Measurements from ENCODE around the gene STXBP5. TPM values are rescaled to one million over a fixed set of nuclear protein-coding genes. Genes with fewer than 3 reads are reported as not detected.

STXBP5 gene
- total RNA-seq, 1 donor from 2014 or later, result 26.9 TPM

- Mint-ChIP-seq H3K4me1 (ENCODE audit: unreplicated experiment) (peaks cover 25% of the 10 kb centered on the region), H3K9me3 (ENCODE audit: unreplicated experiment) (no peaks in the 10 kb centered on the region), H3K36me3 (ENCODE audit: low read depth, unreplicated experiment) (peaks cover 7% of the 10 kb centered on the region), H3K27me3 (ENCODE audit: unreplicated experiment) (peaks cover 2% of the 10 kb centered on the region), H3K27ac (ENCODE audit: unreplicated experiment) (no peak overlapping the region), H3K4me3 (ENCODE audit: unreplicated experiment) (no peak overlapping the region)
- no peak for TF ChIP-seq CTCF (IDR thresholded peaks at IDR 0.05; ENCODE audit: unreplicated experiment)
- no peak for DNase-seq (ENCODE audit: low spot score)
Observed at GRCh38 chr6:147161974-147162495, 42.2 kb upstream of the STXBP5 start.

GRCh38 chr6:147164761-147165160, 39.5 kb upstream of the STXBP5 start:
- no peaks in the 10 kb centered on the region for H3K9me3 Mint-ChIP-seq (ENCODE audit: unreplicated experiment)
- DNase-seq (ENCODE audit: low spot score), result no peak
- TF ChIP-seq CTCF (IDR thresholded peaks at IDR 0.05; ENCODE audit: unreplicated experiment), result no peak
- H3K27me3 Mint-ChIP-seq (ENCODE audit: unreplicated experiment), result peaks cover 2% of the 10 kb centered on the region
- no peak overlapping the region for H3K4me3 Mint-ChIP-seq (ENCODE audit: unreplicated experiment)
- H3K4me1 Mint-ChIP-seq (ENCODE audit: unreplicated experiment), result peaks cover 20% of the 10 kb centered on the region
- peak overlapping the region; percentile 57 for H3K27ac Mint-ChIP-seq (ENCODE audit: unreplicated experiment)
- peaks cover 7% of the 10 kb centered on the region for H3K36me3 Mint-ChIP-seq (ENCODE audit: low read depth, unreplicated experiment)

DNA sequence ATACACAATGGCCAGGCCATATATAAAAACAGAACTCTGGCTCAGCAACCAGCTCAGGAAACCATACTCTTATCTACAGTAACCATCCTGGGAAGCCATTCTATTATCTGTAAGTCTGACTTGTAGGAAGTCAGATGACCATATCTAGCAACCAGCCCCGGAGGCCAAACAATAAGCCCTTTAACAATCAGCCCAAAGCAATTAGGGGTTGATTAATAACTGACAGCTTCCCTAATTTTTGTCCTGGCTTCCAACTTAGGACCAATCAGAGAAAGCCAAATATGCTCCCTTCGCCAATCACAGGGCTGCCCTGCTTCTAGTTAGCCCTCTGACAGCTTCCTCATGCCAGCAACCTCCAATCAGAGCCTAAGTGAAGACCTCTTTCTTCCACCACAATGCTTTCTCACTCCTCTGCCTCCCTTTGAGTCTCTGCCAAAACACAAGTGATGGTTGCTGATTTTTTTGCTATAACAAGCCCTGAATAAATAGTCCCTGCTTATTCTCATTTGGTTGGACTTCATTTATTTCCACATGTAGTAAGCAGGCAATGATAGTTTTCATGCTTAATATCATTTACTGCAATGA, 37.8 kb upstream of the STXBP5 start:
- Mint-ChIP-seq H3K27ac (ENCODE audit: unreplicated experiment) (peak overlapping the region; percentile 70), H3K27me3 (ENCODE audit: unreplicated experiment) (peaks cover 2% of the 10 kb centered on the region), H3K4me3 (ENCODE audit: unreplicated experiment) (no peak overlapping the region), H3K4me1 (ENCODE audit: unreplicated experiment) (peaks cover 16% of the 10 kb centered on the region), H3K36me3 (ENCODE audit: low read depth, unreplicated experiment) (peaks cover 7% of the 10 kb centered on the region), H3K9me3 (ENCODE audit: unreplicated experiment) (no peaks in the 10 kb centered on the region)
- no peak for TF ChIP-seq CTCF (IDR thresholded peaks at IDR 0.05; ENCODE audit: unreplicated experiment)
- peak; percentile 7 for DNase-seq (ENCODE audit: low spot score)

- peaks cover 7% of the 10 kb centered on the region for H3K36me3 Mint-ChIP-seq (ENCODE audit: low read depth, unreplicated experiment)
- H3K9me3 Mint-ChIP-seq (ENCODE audit: unreplicated experiment), result no peaks in the 10 kb centered on the region
- H3K27me3 Mint-ChIP-seq (ENCODE audit: unreplicated experiment), result peaks cover 2% of the 10 kb centered on the region
- TF ChIP-seq CTCF (IDR thresholded peaks at IDR 0.05; ENCODE audit: unreplicated experiment), result no peak
- DNase-seq (ENCODE audit: low spot score), result no peak
- H3K4me3 Mint-ChIP-seq (ENCODE audit: unreplicated experiment), result no peak overlapping the region
- H3K27ac Mint-ChIP-seq (ENCODE audit: unreplicated experiment), result no peak overlapping the region
- H3K4me1 Mint-ChIP-seq (ENCODE audit: unreplicated experiment), result peaks cover 14% of the 10 kb centered on the region
Observed at GRCh38 chr6:147166992-147167391, 37.2 kb upstream of the STXBP5 start.
